ENCODE measurements around the gene DCAKD.

The DCAKD gene

DNA sequence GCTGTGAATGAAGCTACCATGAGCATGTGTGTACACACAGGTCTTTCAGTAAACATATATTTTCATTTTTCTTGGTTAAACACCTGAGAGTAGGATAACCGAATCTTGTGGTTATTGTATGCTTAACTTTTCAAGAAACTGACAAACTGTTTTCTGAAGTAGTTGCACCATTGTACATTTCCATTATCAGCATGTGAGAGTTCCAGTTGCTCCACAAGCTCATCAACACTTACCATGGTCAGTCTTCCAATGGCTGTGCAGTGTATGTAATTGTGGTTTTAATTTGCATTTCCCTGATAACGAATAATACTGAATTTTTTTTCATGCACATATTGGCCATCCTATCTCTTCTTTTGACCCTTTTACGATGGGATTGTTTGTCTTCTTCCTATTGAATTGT lies 52.0 kb downstream of the DCAKD start:
- DNase-seq = no peak

GRCh38 chr17:44998646-44999045 lies 52.8 kb downstream of the DCAKD start:
- DNase-seq = no peak

GRCh38 chr17:44997733-44998520 lies 53.5 kb downstream of the DCAKD start:
- DNase-seq = peak; percentile 36

DNA sequence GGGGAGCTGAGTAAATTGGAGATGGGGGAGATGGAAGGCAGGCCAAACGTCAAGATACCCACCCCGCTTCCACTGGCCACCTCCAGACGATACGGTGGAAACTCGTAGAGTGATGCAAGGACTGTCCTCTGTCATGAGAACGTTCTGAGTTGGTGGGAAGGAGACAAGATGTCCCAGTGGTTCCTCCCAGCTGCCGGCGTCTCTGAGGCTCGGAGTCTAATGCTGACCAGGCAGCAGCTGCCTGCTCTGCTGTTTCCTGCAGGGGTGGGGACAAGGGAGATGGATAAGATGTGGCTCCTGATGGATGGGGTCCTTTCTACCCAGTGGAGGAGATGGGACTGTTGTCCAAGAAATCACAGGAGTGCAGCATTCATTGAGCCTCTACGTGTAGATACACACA lies 55.1 kb downstream of the DCAKD start:
- no peak for DNase-seq

GRCh38 chr17:44995436-44996001 lies 55.9 kb downstream of the DCAKD start:
- DNase-seq = no peak

GRCh38 chr17:44992242-44992939 lies 59.0 kb downstream of the DCAKD start:
- no peak for DNase-seq

- no peak for DNase-seq
Measured at GRCh38 chr17:44990994-44991393, 60.4 kb downstream of the DCAKD start.

GRCh38 chr17:44989552-44990138 lies 61.8 kb downstream of the DCAKD start:
- DNase-seq = no peak

GRCh38 chr17:44988044-44988942 lies 63.1 kb downstream of the DCAKD start:
- DNase-seq = no peak

GRCh38 chr17:44983563-44983962 lies 67.9 kb downstream of the DCAKD start:
- DNase-seq = no peak

DNA sequence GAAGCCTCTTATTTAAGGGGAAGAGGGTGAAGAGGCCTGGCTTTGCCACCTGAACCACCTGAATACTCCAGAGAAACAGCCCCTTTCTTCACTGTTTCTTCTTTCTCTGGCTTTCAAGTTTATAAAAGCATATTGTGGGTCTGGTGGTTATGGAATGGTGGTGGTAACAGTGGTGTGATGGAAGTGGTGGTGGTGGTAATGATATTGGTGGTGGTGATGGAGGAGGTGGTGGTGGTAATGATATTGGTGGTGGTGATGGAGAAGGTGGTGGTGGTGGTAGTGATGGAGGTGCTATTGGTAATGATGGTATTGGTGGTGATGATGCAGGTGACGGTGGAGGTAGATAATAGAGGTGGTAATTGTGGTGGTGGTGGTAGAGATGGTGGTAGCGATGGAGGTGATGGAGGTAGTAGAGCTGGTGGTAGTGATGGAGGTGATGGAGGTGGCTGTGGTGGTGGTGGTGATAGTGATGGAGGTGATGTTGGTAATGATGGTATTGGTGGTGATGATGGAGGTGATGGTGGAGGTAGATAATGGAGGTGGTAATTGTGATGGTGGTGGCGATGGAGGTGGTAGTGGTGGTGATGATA lies 69.2 kb downstream of the DCAKD start:
- no peak for DNase-seq

DNA sequence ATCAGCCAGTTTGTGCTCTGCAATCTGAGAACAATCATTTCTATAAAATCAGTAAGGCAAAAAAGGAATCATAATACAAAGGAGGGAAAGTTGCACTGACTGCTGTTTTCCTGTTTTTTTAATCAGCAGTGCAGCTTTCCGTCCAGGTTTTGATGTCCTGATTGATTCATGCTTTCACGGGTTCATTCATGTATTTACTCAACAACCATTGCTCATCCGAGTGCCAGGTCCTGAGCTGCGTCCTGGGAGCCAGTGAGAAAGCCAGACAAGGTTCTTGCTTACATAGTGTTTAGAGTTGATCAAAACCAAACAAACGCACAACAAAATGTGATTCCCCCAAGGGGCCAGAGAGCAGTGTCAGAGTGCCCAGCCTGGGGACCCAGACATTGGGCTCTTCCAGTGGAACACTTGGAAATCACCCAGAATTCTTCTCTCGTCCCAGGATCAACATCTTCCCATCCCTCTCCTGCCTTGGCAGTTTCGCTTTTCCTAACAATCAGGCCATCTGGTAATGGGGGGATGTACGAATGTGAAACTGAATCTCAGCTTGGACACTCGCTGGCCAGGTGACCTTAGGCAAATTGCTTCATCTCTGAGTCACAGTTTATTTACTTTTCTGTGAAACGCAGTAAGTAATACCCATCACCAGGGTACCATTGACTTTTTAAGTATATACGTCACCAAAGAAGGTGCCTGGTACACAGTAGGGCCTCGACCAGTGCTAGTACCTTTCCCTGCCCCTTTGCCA lies 70.0 kb downstream of the DCAKD start:
- no peak for DNase-seq

- no peak for DNase-seq
Measured at GRCh38 chr17:44979426-44979995, 71.9 kb downstream of the DCAKD start.

DNA sequence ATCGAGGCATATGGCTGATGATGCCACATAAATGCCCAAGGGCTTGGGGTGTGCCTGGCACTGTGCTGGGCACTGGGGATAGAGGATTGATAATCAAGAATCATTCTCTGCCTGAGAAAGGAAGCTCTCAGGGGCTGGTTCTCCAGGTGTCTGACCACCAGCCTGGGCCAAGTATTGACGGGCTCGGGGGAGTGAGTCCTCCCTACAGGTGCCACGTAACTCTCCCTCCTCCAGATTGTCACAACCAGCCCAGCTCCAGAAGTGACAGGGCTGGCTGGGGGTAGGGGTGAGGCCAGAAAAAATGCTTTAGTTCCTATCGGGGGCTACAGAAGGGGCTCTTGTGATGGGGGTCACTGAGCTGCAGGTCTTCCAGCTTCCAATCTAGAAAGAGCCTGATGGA lies 72.6 kb downstream of the DCAKD start:
- DNase-seq = no peak

- DNase-seq = no peak
Measured at GRCh38 chr17:44977814-44978550, 73.5 kb downstream of the DCAKD start.

DNA sequence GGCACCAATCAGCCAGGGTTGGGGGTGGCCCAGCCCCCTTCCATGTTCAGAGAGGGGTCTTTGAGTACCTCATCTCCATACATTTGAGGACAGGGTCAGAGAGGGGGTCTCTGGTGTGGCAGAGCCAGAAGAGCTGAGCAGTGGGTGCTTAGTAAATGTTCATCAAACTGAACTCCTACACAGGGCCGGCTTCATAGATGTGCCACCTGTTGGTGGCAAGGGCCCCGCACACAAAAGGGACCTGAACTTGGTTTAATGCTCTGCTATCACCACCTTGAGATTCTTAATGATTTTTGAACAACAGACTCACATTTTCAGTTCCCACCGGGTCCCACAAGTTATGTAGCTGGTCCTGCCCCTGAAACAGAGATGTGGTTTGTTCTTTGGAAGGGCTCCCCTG lies 74.4 kb downstream of the DCAKD start:
- no peak for DNase-seq

DNA sequence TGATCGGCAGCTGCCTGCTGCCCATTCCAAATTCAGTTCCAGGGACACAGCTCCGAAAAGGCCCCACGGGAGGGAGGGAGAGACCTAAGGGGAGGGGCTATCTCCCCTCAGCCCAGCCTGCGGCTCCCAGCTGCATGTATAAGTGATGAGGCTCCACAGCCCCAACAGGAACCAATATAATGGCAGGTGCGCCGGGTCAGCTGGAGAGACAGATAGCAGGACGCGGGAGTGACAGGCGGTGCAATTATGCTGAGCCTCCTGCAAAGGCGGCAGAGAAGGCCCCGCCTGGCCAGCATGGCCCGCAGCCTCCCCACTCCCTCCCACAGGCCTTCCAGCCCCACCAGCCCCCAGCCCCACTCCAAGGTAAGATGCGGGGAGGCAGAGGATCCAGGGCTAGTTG lies 75.2 kb downstream of the DCAKD start:
- DNase-seq = no peak

All from fibroblast of skin of scalp (primary cell).